Stimulated activated CD4-positive, alpha-beta T cell treated with anti-CD3 and anti-CD28 coated beads, Interleukin-15, amount 100 ng/mL, for 48 hours (primary cell): Measurements from ENCODE around the gene PSIP1.
"Not testable (repeated sequence)": the region's sequence is repeated elsewhere in the genome, so short reads cannot be mapped to it uniquely, and the experiment has no call there.

ENCODE experiments used
- DNase-seq, 2 donors: peaks; one replicate each; pipeline ENCODE4 v3.0.0-alpha.2; 2020; ENCODE audit warnings: low read depth in 2 of 2

PSIP1 gene

GRCh38 chr9:15433191-15433590, 77.6 kb downstream of the PSIP1 start:
- DNase-seq: no peak

GRCh38 chr9:15430920-15431844, 79.6 kb downstream of the PSIP1 start:
- DNase-seq: no peak

GRCh38 chr9:15427702-15428101, 83.1 kb downstream of the PSIP1 start:
- not testable (repeated sequence) for DNase-seq

- no peak for DNase-seq
Observed at GRCh38 chr9:15426019-15426418, 84.8 kb downstream of the PSIP1 start.

GRCh38 chr9:15423231-15423985, 87.4 kb downstream of the PSIP1 start:
- DNase-seq: no peak

GRCh38 chr9:15422372-15423230, 88.2 kb downstream of the PSIP1 start, which contains the start of gene SNAPC3:
Gene SNAPC3, plus strand, starts transcription at chr9:15422876. Its CDS starts 4 bp downstream, at chr9:15422880.
- DNase-seq: peak; percentile 83 to 90

- no peak for DNase-seq
Observed at GRCh38 chr9:15421990-15422371, 88.8 kb downstream of the PSIP1 start.

- DNase-seq: no peak
Observed at GRCh38 chr9:15421532-15421931, 89.2 kb downstream of the PSIP1 start.

GRCh38 chr9:15420796-15421195, 90.0 kb downstream of the PSIP1 start:
- DNase-seq: no peak

GRCh38 chr9:15417626-15418025, 93.1 kb downstream of the PSIP1 start:
- no peak for DNase-seq

- DNase-seq: peak in 1 of 2 donors; percentile 13
Observed at GRCh38 chr9:15416880-15417279, 93.9 kb downstream of the PSIP1 start.
